GM12864 (cell line): ENCODE measurements around the gene ZNF775.

Source experiments
- DNase-seq: peaks from one replicate; pipeline ENCODE4 v3.0.0-alpha.2; 2011; ENCODE audit warnings: low read depth
- H3K4me3 ChIP-seq: 2 replicates; pipeline ENCODE4 v1.5.1; 2011; ENCODE audit warnings: mild to moderate bottlenecking, low read depth, low read length, control low read depth
- CTCF ChIP-seq: IDR thresholded peaks from 2 replicates; pipeline ENCODE4 v1.5.1; 2011; ENCODE audit warnings: low read depth, mild to moderate bottlenecking, moderate library complexity, low read length, control low read depth, inconsistent platforms; ENCODE audit errors: missing control alignments

Gene ZNF775

GRCh38 chr7:150335108-150335773 is 43.9 kb upstream of the ZNF775 start:
- no peak for DNase-seq
- no peak for TF ChIP-seq CTCF
- no peak overlapping the region for H3K4me3 ChIP-seq

- no peak for TF ChIP-seq CTCF
- no peak for DNase-seq
- H3K4me3 ChIP-seq = no peak overlapping the region
Observed at GRCh38 chr7:150335774-150336112, 43.4 kb upstream of the ZNF775 start.

- no peak overlapping the region for H3K4me3 ChIP-seq
- no peak for TF ChIP-seq CTCF
- no peak for DNase-seq
Observed at GRCh38 chr7:150336746-150337145, 42.4 kb upstream of the ZNF775 start.

- no peak overlapping the region for H3K4me3 ChIP-seq
- no peak for TF ChIP-seq CTCF
- DNase-seq = no peak
Observed at GRCh38 chr7:150337179-150337578, 42.0 kb upstream of the ZNF775 start.

- TF ChIP-seq CTCF = no peak
- no peak for DNase-seq
- no peak overlapping the region for H3K4me3 ChIP-seq
Observed at GRCh38 chr7:150337659-150338081, 41.5 kb upstream of the ZNF775 start.

- no peak overlapping the region for H3K4me3 ChIP-seq
- no peak for TF ChIP-seq CTCF
- no peak for DNase-seq
Observed at GRCh38 chr7:150338166-150338829, 40.8 kb upstream of the ZNF775 start.

GRCh38 chr7:150339409-150339809 is 39.7 kb upstream of the ZNF775 start:
- no peak overlapping the region for H3K4me3 ChIP-seq
- TF ChIP-seq CTCF = no peak
- DNase-seq = no peak
